ENCODE data around the gene PRKCI.

DNA sequence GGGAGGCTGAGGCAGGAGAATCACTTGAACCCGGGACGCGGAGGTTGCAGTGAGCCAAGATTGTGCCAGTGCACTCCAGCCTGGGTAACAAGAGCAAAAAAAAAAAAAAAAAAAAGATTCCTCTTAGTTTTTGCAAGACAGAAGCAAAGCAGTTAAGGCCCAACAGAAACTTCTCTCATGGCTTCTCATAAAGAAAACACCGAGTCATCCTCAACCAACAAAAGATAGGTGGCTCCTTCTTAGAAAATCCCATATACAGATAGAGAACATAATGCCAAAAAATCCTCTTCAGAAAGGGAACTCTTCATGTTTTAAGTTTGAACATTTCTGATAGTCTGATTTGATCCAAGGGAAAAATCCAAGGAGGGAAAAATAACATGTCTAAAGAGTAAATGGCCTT is 122.7 kb downstream of the PRKCI start:
- TF ChIP-seq, protein P1, sequence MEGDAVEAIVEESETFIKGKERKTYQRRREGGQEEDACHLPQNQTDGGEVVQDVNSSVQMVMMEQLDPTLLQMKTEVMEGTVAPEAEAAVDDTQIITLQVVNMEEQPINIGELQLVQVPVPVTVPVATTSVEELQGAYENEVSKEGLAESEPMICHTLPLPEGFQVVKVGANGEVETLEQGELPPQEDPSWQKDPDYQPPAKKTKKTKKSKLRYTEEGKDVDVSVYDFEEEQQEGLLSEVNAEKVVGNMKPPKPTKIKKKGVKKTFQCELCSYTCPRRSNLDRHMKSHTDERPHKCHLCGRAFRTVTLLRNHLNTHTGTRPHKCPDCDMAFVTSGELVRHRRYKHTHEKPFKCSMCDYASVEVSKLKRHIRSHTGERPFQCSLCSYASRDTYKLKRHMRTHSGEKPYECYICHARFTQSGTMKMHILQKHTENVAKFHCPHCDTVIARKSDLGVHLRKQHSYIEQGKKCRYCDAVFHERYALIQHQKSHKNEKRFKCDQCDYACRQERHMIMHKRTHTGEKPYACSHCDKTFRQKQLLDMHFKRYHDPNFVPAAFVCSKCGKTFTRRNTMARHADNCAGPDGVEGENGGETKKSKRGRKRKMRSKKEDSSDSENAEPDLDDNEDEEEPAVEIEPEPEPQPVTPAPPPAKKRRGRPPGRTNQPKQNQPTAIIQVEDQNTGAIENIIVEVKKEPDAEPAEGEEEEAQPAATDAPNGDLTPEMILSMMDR (IDR thresholded peaks at IDR 0.05; ENCODE audit: borderline replicate concordance, extremely low read depth, low read length, poor library complexity, severe bottlenecking), result no peak
- no peak for TF ChIP-seq EZH2 (IDR thresholded peaks at IDR 0.05; ENCODE audit: borderline replicate concordance, low read depth, low read length, severe bottlenecking)

Measured in DND-41 (cell line).